OCI-LY7 (cell line): ENCODE measurements around the gene CEP112. TPM values are rescaled to one million over a fixed set of nuclear protein-coding genes. Genes with fewer than 3 reads are reported as not detected.
A peak's percentile ranks its signal among the peaks of the same experiment; 100 is the strongest.

ENCODE experiments used
- BruUV-seq: library from RNA; stranded (reverse); fragments of 400-500 nt; replicated peaks from 2 replicates; lab custom pipeline; 2021; lab: Mats Ljungman, UMichigan
- CTCF ChIA-PET: fragments of 300-600 bp; sonication (Branson Sonifier 250); formaldehyde crosslinking; loops from one replicate; lab custom pipeline; 2022; ENCODE audit warnings: antibody characterized with exemption; ENCODE audit not compliant: unreplicated experiment; lab: Charles Lee
- POLR2A ChIA-PET: fragments of 300-600 bp; sonication (Branson Sonifier 250); formaldehyde crosslinking; loops from one replicate; lab custom pipeline; 2022; ENCODE audit warnings: antibody characterized with exemption; lab: Charles Lee
- DNase-seq: peaks from one replicate; pipeline ENCODE4 v3.0.0-alpha.2; 2015; ENCODE audit warnings: low spot score
- H2AFZ ChIP-seq: fragments of 200-600 bp; sonication (generic), shearing (Covaris generic); 2 replicates; pipeline ENCODE4 v1.6.1; 2014; ENCODE audit warnings: mild to moderate bottlenecking, antibody characterized with exemption, low read length, moderate library complexity
- H3K27ac ChIP-seq: fragments of 200-600 bp; sonication (generic); 2 replicates; pipeline ENCODE4 v1.5.1; 2014; ENCODE audit warnings: mixed run types, low read depth, mild to moderate bottlenecking, moderate library complexity, low read length, inconsistent platforms; ENCODE audit not compliant: poor library complexity, severe bottlenecking
- H3K36me3 ChIP-seq: fragments of 200-600 bp; sonication (generic); 2 replicates; pipeline ENCODE4 v1.6.1; 2014; ENCODE audit warnings: mild to moderate bottlenecking, antibody characterized with exemption, low read length, moderate library complexity, mixed read lengths; ENCODE audit not compliant: insufficient read depth
- H3K4me1 ChIP-seq: fragments of 200-600 bp; sonication (generic); 2 replicates; pipeline ENCODE4 v1.5.1; 2014; ENCODE audit warnings: mild to moderate bottlenecking, low read length; ENCODE audit not compliant: insufficient read depth, poor library complexity, severe bottlenecking
- H3K4me2 ChIP-seq: fragments of 200-600 bp; sonication (generic); 2 replicates; pipeline ENCODE4 v1.6.1; 2014; ENCODE audit warnings: mild to moderate bottlenecking, low read length
- H3K4me3 ChIP-seq: fragments of 200-600 bp; sonication (generic); 2 replicates; pipeline ENCODE4 v1.5.1; 2014; ENCODE audit warnings: mild to moderate bottlenecking, low read depth, low read length; ENCODE audit not compliant: poor library complexity, severe bottlenecking
- H3K79me2 ChIP-seq: fragments of 200-600 bp; sonication (generic); 2 replicates; pipeline ENCODE4 v1.6.1; 2016; ENCODE audit warnings: low read depth, mild to moderate bottlenecking, low read length, moderate library complexity, mixed read lengths; ENCODE audit not compliant: insufficient read depth
- H3K9me2 ChIP-seq: fragments of 200-600 bp; sonication (generic); 2 replicates; pipeline ENCODE4 v1.6.1; 2016; ENCODE audit warnings: mild to moderate bottlenecking, low read length, mixed read lengths; ENCODE audit not compliant: insufficient read depth
- H3K9me3 ChIP-seq: fragments of 200-600 bp; sonication (generic); 2 replicates; pipeline ENCODE4 v1.6.1; 2014; ENCODE audit warnings: mild to moderate bottlenecking, mixed run types, low read length, mixed read lengths
- H4K20me1 ChIP-seq: fragments of 200-600 bp; sonication (generic); 2 replicates; pipeline ENCODE4 v1.6.1; 2014; ENCODE audit warnings: mild to moderate bottlenecking, antibody characterized with exemption, low read length, moderate library complexity, mixed read lengths; ENCODE audit not compliant: insufficient read depth
- EZH2phosphoT487 ChIP-seq: fragments of 200-600 bp; sonication (generic); IDR thresholded peaks from 2 replicates; pipeline ENCODE4 v1.6.1; 2018; ENCODE audit warnings: low read depth, borderline replicate concordance, mild to moderate bottlenecking, mixed run types, antibody characterized with exemption, low read length, moderate library complexity, mixed read lengths
- intact Hi-C: fragments of 100-400 bp; cut with micrococcal nuclease; formaldehyde crosslinking; loops from one replicate; pipeline ENCODE4 v1.10.0; 2022; ENCODE audit not compliant: unreplicated experiment
- total RNA-seq, 2 experiments: library from RNA; depleted of rRNA in 1 of 2; stranded (reverse); fragments of >200 nt in 1 of 2; shearing (Covaris generic) in 1 of 2; gene quantifications; 2 replicates each; pipeline ENCODE4 v1.2.3, GENCODE V29; 2014 to 2022
- TF ChIP-seq, protein P1 (sequence below): fragments of 200-600 bp; sonication (generic); conservative IDR thresholded peaks from 2 replicates; pipeline ENCODE4 v1.5.1; 2014; ENCODE audit warnings: mild to moderate bottlenecking, antibody characterized with exemption, low read length, moderate library complexity, mixed read lengths

CEP112 gene
- total RNA-seq, 2 experiments from 2014 or later: 2.7 to 6.9 TPM

DNA sequence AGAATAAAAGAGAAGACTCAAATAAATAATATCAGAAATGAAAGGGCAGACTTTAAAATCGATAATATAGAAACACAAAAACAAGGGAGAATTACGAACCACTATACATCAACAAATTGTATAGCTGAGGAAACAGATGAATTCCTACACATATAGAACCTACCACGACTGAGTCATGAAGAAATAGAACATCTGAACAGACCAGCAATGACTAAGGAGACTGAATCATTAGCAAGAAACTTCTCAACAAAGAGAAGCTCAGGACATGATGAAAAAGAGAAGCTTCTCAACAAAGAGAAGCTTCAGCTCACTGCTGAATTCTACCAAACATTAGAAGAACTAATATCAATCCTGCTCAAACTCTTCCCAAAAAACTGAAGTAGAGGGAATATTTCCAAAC lies 255.9 kb downstream of the CEP112 start:
- TF ChIP-seq, protein P1, sequence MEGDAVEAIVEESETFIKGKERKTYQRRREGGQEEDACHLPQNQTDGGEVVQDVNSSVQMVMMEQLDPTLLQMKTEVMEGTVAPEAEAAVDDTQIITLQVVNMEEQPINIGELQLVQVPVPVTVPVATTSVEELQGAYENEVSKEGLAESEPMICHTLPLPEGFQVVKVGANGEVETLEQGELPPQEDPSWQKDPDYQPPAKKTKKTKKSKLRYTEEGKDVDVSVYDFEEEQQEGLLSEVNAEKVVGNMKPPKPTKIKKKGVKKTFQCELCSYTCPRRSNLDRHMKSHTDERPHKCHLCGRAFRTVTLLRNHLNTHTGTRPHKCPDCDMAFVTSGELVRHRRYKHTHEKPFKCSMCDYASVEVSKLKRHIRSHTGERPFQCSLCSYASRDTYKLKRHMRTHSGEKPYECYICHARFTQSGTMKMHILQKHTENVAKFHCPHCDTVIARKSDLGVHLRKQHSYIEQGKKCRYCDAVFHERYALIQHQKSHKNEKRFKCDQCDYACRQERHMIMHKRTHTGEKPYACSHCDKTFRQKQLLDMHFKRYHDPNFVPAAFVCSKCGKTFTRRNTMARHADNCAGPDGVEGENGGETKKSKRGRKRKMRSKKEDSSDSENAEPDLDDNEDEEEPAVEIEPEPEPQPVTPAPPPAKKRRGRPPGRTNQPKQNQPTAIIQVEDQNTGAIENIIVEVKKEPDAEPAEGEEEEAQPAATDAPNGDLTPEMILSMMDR: no peak
- TF ChIP-seq EZH2phosphoT487: no peak
- CTCF ChIA-PET: no interaction called here
- no peaks in the 10 kb centered on the region for H4K20me1 ChIP-seq

DNA sequence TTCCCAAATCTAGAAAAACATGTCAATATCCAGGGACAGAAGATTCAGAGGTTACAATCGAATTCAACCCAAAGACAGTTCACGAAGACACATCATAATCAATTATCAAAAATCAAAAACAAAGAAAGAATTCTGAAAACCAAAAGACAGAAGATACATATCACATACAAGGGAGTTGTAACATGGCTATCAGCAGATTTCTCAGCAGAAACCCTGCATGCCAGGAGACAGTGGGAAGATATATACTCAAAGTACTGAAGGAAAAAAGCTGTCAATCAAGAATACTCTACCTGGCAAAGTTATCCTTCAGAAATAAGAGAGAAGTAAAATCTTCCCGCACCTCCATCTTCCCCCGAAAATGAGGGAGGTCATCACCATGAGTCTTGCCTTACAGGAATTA lies 258.6 kb downstream of the CEP112 start:
- no peak overlapping the region for H3K4me3 ChIP-seq
- H3K4me2 ChIP-seq: no peak overlapping the region
- no TSS peak for BruUV-seq
- no peak for DNase-seq
- H3K27ac ChIP-seq: no peak overlapping the region
- intact Hi-C loops: no loop called here
- H3K9me2 ChIP-seq: no peaks in the 10 kb centered on the region
- POLR2A ChIA-PET: no interaction called here
- no peak for TF ChIP-seq EZH2phosphoT487
- TF ChIP-seq, protein P1: no peak
- H3K79me2 ChIP-seq: no peaks in the 10 kb centered on the region
- H2AFZ ChIP-seq: no peak overlapping the region
- H3K36me3 ChIP-seq: no peaks in the 10 kb centered on the region
- H3K4me1 ChIP-seq: no peaks in the 10 kb centered on the region
- CTCF ChIA-PET: no interaction called here
- no peaks in the 10 kb centered on the region for H3K9me3 ChIP-seq
- H4K20me1 ChIP-seq: no peaks in the 10 kb centered on the region

More for the DNA sequence above, 255.9 kb downstream of the CEP112 start:
- no peak overlapping the region for H2AFZ ChIP-seq
- no peaks in the 10 kb centered on the region for H3K9me3 ChIP-seq
- no peak overlapping the region for H3K4me2 ChIP-seq
- H3K36me3 ChIP-seq: no peaks in the 10 kb centered on the region
- no TSS peak for BruUV-seq
- POLR2A ChIA-PET: no interaction called here
- intact Hi-C loops: no loop called here
- H3K27ac ChIP-seq: no peak overlapping the region
- H3K4me1 ChIP-seq: no peaks in the 10 kb centered on the region
- H3K4me3 ChIP-seq: no peak overlapping the region
- H3K9me2 ChIP-seq: no peaks in the 10 kb centered on the region
- no peak for DNase-seq
- no peaks in the 10 kb centered on the region for H3K79me2 ChIP-seq

DNA sequence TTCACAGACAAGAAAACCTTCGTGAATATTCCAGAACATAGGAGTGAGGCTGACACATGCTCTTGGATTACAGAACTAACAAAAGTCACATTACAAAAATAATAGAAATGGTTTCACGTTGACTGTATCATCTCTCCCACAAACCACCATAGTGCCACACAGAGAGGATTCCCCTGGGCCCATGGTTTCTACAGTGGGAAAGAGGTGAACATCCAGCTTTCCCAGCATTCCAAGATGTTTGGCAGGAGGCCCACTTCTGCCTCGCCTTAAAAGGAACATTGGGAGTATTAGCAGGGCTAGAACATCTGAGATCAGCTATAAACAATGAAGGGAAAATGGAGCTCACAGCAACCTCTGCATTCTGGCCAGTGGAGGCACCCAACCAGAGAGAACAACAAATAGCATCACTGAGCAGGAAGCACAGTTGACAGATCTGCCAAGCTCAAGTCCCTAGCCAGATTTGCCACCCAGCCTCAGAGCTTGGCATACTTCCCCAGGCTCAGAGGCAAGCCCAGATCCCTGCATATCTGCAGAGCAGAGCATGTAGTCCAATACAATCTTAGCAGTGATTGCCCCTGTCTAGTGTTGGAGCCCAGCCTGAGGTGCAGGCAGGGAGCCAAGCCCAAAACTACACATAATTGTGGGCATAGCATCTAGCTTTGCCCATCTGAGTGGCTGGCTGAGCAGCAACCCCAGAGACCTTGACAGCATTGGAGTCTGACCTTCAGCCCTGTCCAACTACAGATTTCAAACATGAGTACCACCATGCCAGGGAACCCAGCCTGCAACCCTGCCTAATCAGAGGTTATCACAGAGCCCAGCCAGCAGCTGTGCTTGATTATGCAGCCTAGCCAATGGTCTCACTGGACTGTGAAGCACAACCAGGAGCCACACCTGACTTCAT lies 260.4 kb downstream of the CEP112 start:
- Histone ChIP-seq H3K9me3 (no peaks in the 10 kb centered on the region), H3K4me2 (no peak overlapping the region), H3K27ac (no peak overlapping the region), H3K79me2 (no peaks in the 10 kb centered on the region), H4K20me1 (no peaks in the 10 kb centered on the region), H3K9me2 (no peaks in the 10 kb centered on the region), H3K36me3 (no peaks in the 10 kb centered on the region), H3K4me1 (no peaks in the 10 kb centered on the region), H3K4me3 (no peak overlapping the region), H2AFZ (no peak overlapping the region)
- intact Hi-C loops: no loop called here
- CTCF ChIA-PET: no interaction called here
- TF ChIP-seq, protein P1: no peak
- TF ChIP-seq EZH2phosphoT487: no peak
- no TSS peak for BruUV-seq
- DNase-seq: peak; percentile 30
- POLR2A ChIA-PET: interaction anchor here (0.7 kb wide), 1 partner anchor 32 kb away, joined by 3 read pairs; no protein-coding TSS in a partner anchor
